H1 (cell line): ENCODE measurements around the gene CLDN7. TPM values are rescaled to one million over a fixed set of nuclear protein-coding genes. Genes with fewer than 3 reads are reported as not detected.

ENCODE experiments used
- CTCF ChIA-PET: fragments of 300-600 bp; sonication (Branson Sonifier 250); formaldehyde crosslinking; loops from one replicate; lab custom pipeline; 2021; ENCODE audit not compliant: partially characterized antibody; lab: Charles Lee
- POLR2A ChIA-PET: fragments of 300-600 bp; sonication (Branson Sonifier 250); formaldehyde crosslinking; loops from one replicate; lab custom pipeline; 2021; ENCODE audit warnings: inconsistent platforms; ENCODE audit not compliant: partially characterized antibody; lab: Charles Lee
- DNase-seq, 2 experiments: peaks; one replicate each; pipeline versions ENCODE4 v3.0.0 to v3.0.0-alpha.2; 2010 to 2022; ENCODE audit warnings: low spot score in 2 of 2, low read depth in 1 of 2, mixed read lengths in 1 of 2
- FAIRE-seq: peaks from 2 replicates; lab custom pipeline; 2011; peaks lifted over from hg19 to GRCh38; lab: Jason Lieb, UNC
- H2AFZ ChIP-seq: 2 replicates; pipeline ENCODE4 v1.8.1; 2012; ENCODE audit warnings: low read length, inconsistent platforms
- H2AK5ac ChIP-seq: 2 replicates; pipeline ENCODE4 v1.6.1; 2013; ENCODE audit warnings: low read depth, low read length
- H2BK120ac ChIP-seq: replicated peaks from 2 replicates; pipeline ENCODE3; 2013; ENCODE audit warnings: low read depth, low read length, inconsistent platforms
- H2BK12ac ChIP-seq: 2 replicates; pipeline ENCODE4 v1.6.1; 2013; ENCODE audit warnings: low read depth, low read length
- H2BK15ac ChIP-seq: 2 replicates; pipeline ENCODE4 v1.6.1; 2013; ENCODE audit warnings: low read length
- H2BK20ac ChIP-seq: 2 replicates; pipeline ENCODE4 v1.6.1; 2013; ENCODE audit warnings: low read length
- H2BK5ac ChIP-seq: 2 replicates; pipeline ENCODE4 v1.6.1; 2013; ENCODE audit warnings: low read depth, low read length
- H3K14ac ChIP-seq: 2 replicates; pipeline ENCODE4 v1.6.1; 2013; ENCODE audit warnings: inconsistent platforms; ENCODE audit not compliant: insufficient read length
- H3K18ac ChIP-seq: 2 replicates; pipeline ENCODE4 v1.6.1; 2013; ENCODE audit warnings: low read length; ENCODE audit errors: extremely low read depth
- H3K23ac ChIP-seq: 2 replicates; pipeline ENCODE4 v1.6.1; 2013; ENCODE audit warnings: inconsistent platforms; ENCODE audit not compliant: insufficient read length
- H3K23me2 ChIP-seq: 2 replicates; pipeline ENCODE4 v1.6.1; 2013; ENCODE audit warnings: low read depth, low read length
- H3K27ac ChIP-seq: 2 replicates; pipeline ENCODE4 v1.6.1; 2011; ENCODE audit warnings: low read depth, low read length, inconsistent platforms
- H3K27me3 ChIP-seq, 4 experiments: replicated peaks in 1 of 4; 1 replicate in 1 of 4; 2 replicates in 3 of 4; pipeline versions ENCODE4 v1.6.1 to v1.8.1; 2011 to 2013; ENCODE audit warnings: low read length in 3 of 4, mild to moderate bottlenecking in 3 of 4, inconsistent platforms in 2 of 4, mixed read lengths in 2 of 4, moderate library complexity in 1 of 4; ENCODE audit not compliant: control insufficient read depth in 3 of 4, insufficient read depth in 3 of 4; ENCODE audit errors: extremely low read depth in 1 of 4
- H3K36me3 ChIP-seq, 4 experiments: 2 replicates each; pipeline versions ENCODE4 v1.6.1 to v1.8.1; 2011 to 2013; ENCODE audit warnings: mild to moderate bottlenecking in 4 of 4, low read length in 3 of 4, moderate library complexity in 2 of 4, control low read depth in 1 of 4, inconsistent platforms in 1 of 4; ENCODE audit not compliant: insufficient read depth in 4 of 4, control insufficient read depth in 2 of 4
- H3K4ac ChIP-seq: replicated peaks from 2 replicates; pipeline ENCODE3; 2013; ENCODE audit warnings: low read length, low read depth, mixed read lengths, inconsistent platforms; ENCODE audit not compliant: insufficient read length
- H3K4me1 ChIP-seq, 4 experiments: replicated peaks in 1 of 4; 1 replicate in 1 of 4; 2 replicates in 3 of 4; pipeline versions ENCODE4 v1.6.1 to v1.8.1; 2011 to 2013; ENCODE audit warnings: low read length in 3 of 4, inconsistent platforms in 2 of 4, mixed read lengths in 1 of 4; ENCODE audit not compliant: insufficient read depth in 4 of 4, control insufficient read depth in 3 of 4
- H3K4me2 ChIP-seq, 2 experiments: 2 replicates each; pipeline versions ENCODE4 v1.6.1 to v1.8.1; 2011 to 2013; ENCODE audit warnings: low read depth in 2 of 2, low read length in 2 of 2, control low read depth in 1 of 2, inconsistent platforms in 1 of 2, mild to moderate bottlenecking in 1 of 2; ENCODE audit not compliant: insufficient read depth in 1 of 2
- H3K4me3 ChIP-seq, 4 experiments: fragments of 200-600, 300-600 bp in 1 of 4; sonication (generic), shearing (Covaris generic), sonication (Bioruptor Twin) in 1 of 4; 2 replicates each; pipeline versions ENCODE4 v1.5.1 to v1.8.1; 2011 to 2016; ENCODE audit warnings: low read length in 4 of 4, low read depth in 3 of 4, control low read depth in 2 of 4, inconsistent platforms in 2 of 4, mild to moderate bottlenecking in 2 of 4, mixed read lengths in 1 of 4, moderate library complexity in 1 of 4; ENCODE audit not compliant: insufficient read depth in 2 of 4; ENCODE audit errors: extremely low read depth in 1 of 4
- H3K56ac ChIP-seq: replicated peaks from 2 replicates; pipeline ENCODE3; 2013; ENCODE audit warnings: low read depth, mild to moderate bottlenecking, mixed read lengths, low read length, inconsistent platforms; ENCODE audit not compliant: insufficient read length
- H3K79me1 ChIP-seq: 2 replicates; pipeline ENCODE4 v1.6.1; 2013; ENCODE audit warnings: low read depth, low read length, control low read depth
- H3K79me2 ChIP-seq, 2 experiments: 2 replicates each; pipeline versions ENCODE4 v1.6.1 to v1.8.1; 2012 to 2013; ENCODE audit warnings: low read length in 2 of 2, mild to moderate bottlenecking in 2 of 2, inconsistent platforms in 1 of 2; ENCODE audit not compliant: insufficient read depth in 2 of 2, control insufficient read depth in 1 of 2
- H3K9ac ChIP-seq, 4 experiments: replicated peaks in 1 of 4; 1 replicate in 1 of 4; 2 replicates in 3 of 4; pipeline versions ENCODE4 v1.6.1 to v1.8.1; 2011 to 2013; ENCODE audit warnings: low read depth in 3 of 4, low read length in 3 of 4, control low read depth in 2 of 4, mild to moderate bottlenecking in 2 of 4, moderate library complexity in 2 of 4, inconsistent platforms in 1 of 4; ENCODE audit errors: extremely low read depth in 1 of 4
- H3K9me3 ChIP-seq, 2 experiments: 2 replicates each; pipeline versions ENCODE4 v1.6.1 to v1.8.1; 2012 to 2013; ENCODE audit warnings: mild to moderate bottlenecking in 2 of 2, moderate library complexity in 2 of 2, control low read depth in 1 of 2, inconsistent platforms in 1 of 2, low read depth in 1 of 2, low read length in 1 of 2, mixed read lengths in 1 of 2; ENCODE audit not compliant: insufficient read depth in 2 of 2
- H4K20me1 ChIP-seq, 2 experiments: replicated peaks in 1 of 2; 2 replicates each; pipeline versions ENCODE3 to v1.8.1; 2011 to 2013; ENCODE audit warnings: inconsistent platforms in 2 of 2, low read length in 2 of 2, mild to moderate bottlenecking in 1 of 2; ENCODE audit not compliant: insufficient read depth in 2 of 2, control insufficient read depth in 1 of 2
- H4K5ac ChIP-seq: 2 replicates; pipeline ENCODE4 v1.6.1; 2013; ENCODE audit warnings: low read length, low read depth, mixed read lengths, inconsistent platforms; ENCODE audit not compliant: insufficient read length
- H4K8ac ChIP-seq: 2 replicates; pipeline ENCODE4 v1.8.0; 2013; ENCODE audit warnings: mild to moderate bottlenecking, moderate library complexity, low read length, inconsistent platforms; ENCODE audit not compliant: insufficient read depth; ENCODE audit errors: extremely low read depth
- H4K91ac ChIP-seq: replicated peaks from 2 replicates; pipeline ENCODE3; 2013; ENCODE audit warnings: low read length, mixed read lengths, inconsistent platforms; ENCODE audit not compliant: insufficient read length
- ASH2L ChIP-seq: fragments of 200-600, 300-600 bp; sonication (generic); IDR thresholded peaks from one replicate; pipeline ENCODE4 v1.7.1; 2017; ENCODE audit warnings: low read length
- CREB1 ChIP-seq: IDR thresholded peaks from 2 replicates; pipeline ENCODE4 v1.6.1; 2012; ENCODE audit warnings: inconsistent platforms
- EP300 ChIP-seq, 2 experiments: IDR thresholded peaks; 1 replicate in 1 of 2; 2 replicates in 1 of 2; pipeline ENCODE4 v1.6.1; 2011 to 2012; ENCODE audit warnings: low read depth in 2 of 2, low read length in 2 of 2, mild to moderate bottlenecking in 2 of 2, borderline replicate concordance in 1 of 2, inconsistent platforms in 1 of 2, moderate library complexity in 1 of 2
- MAFK ChIP-seq: IDR thresholded peaks from 2 replicates; pipeline ENCODE4 v1.6.1; 2012; ENCODE audit warnings: low read depth, mild to moderate bottlenecking, improper control_type of control experiment, low read length
- RAD21 ChIP-seq, 2 experiments: IDR thresholded peaks in 1 of 2; conservative IDR thresholded peaks in 1 of 2; 2 replicates each; pipeline ENCODE4 v1.6.1; 2011; ENCODE audit warnings: low read depth in 2 of 2, low read length in 2 of 2, improper control_type of control experiment in 1 of 2, inconsistent platforms in 1 of 2, mild to moderate bottlenecking in 1 of 2, moderate library complexity in 1 of 2
- RBBP5 ChIP-seq: IDR thresholded peaks from 2 replicates; pipeline ENCODE4 v1.7.1; 2012; ENCODE audit warnings: low read depth, mild to moderate bottlenecking, inconsistent platforms, low read length, moderate library complexity, borderline replicate concordance
- TBP ChIP-seq: IDR thresholded peaks from 2 replicates; pipeline ENCODE4 v1.6.1; 2011; ENCODE audit warnings: low read depth, low read length, improper control_type of control experiment
- USF2 ChIP-seq: IDR thresholded peaks from 2 replicates; pipeline ENCODE4 v1.6.1; 2011; ENCODE audit warnings: low read length, improper control_type of control experiment
- WGBS, 2 experiments: shearing (Covaris generic) in 1 of 2; methylation state at CpG; one replicate each; pipeline versions ENCODE4 v1.1.6 to v1.1.7; 2013 to 2015; ENCODE audit warnings: low lambda C conversion rate in 2 of 2, mixed read lengths in 2 of 2, inconsistent platforms in 1 of 2, low coverage in 1 of 2, missing lambda C conversion rate in 1 of 2; ENCODE audit not compliant: insufficient replicate concordance in 2 of 2, insufficient coverage in 1 of 2, insufficient read length in 1 of 2; ENCODE audit errors: extremely low coverage in 1 of 2, missing lambda C conversion rate in 1 of 2; 5-methylcytosine and 5-hydroxymethylcytosine counted together
- polyA plus RNA-seq, 7 experiments: library from polyadenylated mRNA; depleted of rRNA in 3 of 7; stranded (reverse) in 5 of 7; unstranded in 2 of 7; fragments of >200 nt in 5 of 7; fragments of 200-250 nt in 2 of 7; gene quantifications; 1 replicate in 5 of 7; 2 replicates in 1 of 7; 4 replicates in 1 of 7; pipeline versions ENCODE4 v1.2.1 to v1.2.3, GENCODE V29; 2011 to 2013; ENCODE audit warnings: missing spikeins in 2 of 7, mixed read lengths in 2 of 7
- total RNA-seq: library from RNA; stranded (reverse); fragmentation: NEBNext Ultra II Directional; extraction: Animal tissue kit (Norgen Biotek cat#: 25700); gene quantifications from 2 replicates; pipeline ENCODE4 v1.2.1, GENCODE V29; 2021

CLDN7 gene
- total and polyA plus RNA-seq, 2 of the 8 experiments (the other 6 are each of a cell fraction or from before 2014, with no cell fraction given) = 118 to 119 TPM

- Histone ChIP-seq H3K56ac (no peak overlapping the region), H2BK12ac (no peak overlapping the region), H3K9ac (no peak overlapping the region), H4K20me1 (peaks cover 0 to 7% of the 10 kb centered on the region in 2 experiments), H2BK20ac (no peak overlapping the region), H2BK15ac (no peak overlapping the region), H3K4me2 (no peak overlapping the region), H3K14ac (no peak overlapping the region), H3K18ac (no peak overlapping the region), H2BK120ac (no peak overlapping the region), H2AK5ac (no peak overlapping the region), H3K79me2 (no peaks in the 10 kb centered on the region), H2BK5ac (no peak overlapping the region), H3K23me2 (peaks cover 10% of the 10 kb centered on the region), H3K9me3 (no peaks in the 10 kb centered on the region), H4K91ac (no peak overlapping the region), H3K79me1 (no peaks in the 10 kb centered on the region), H3K4me3 (no peak overlapping the region), H2AFZ (no peak overlapping the region), H3K4ac (no peak overlapping the region), H3K36me3 (peaks cover 0 to 6% (median 3%) of the 10 kb centered on the region in 4 experiments; a peak in 3 of 8 replicates), H3K4me1 (peaks cover 0 to 13% (median 8%) of the 10 kb centered on the region in 4 experiments; a peak in 6 of 7 replicates), H3K27ac (no peak overlapping the region), H3K23ac (no peak overlapping the region), H4K5ac (no peak overlapping the region), H4K8ac (no peak overlapping the region), H3K27me3 (peaks cover 0 to 13% (median 7%) of the 10 kb centered on the region in 4 experiments; a peak in 6 of 7 replicates)
- CTCF ChIA-PET = interaction anchor here (0.6 to 3.7 kb wide), 8 partner anchors 11 to 535 kb away, joined by 3 to 17 read pairs (median 4); no protein-coding TSS in a partner anchor
- DNase-seq (no peak), FAIRE-seq (no peak)
- POLR2A ChIA-PET = interaction anchor here (0.6 to 4.0 kb wide), 13 partner anchors 8 to 58 kb away, joined by 3 to 22 read pairs (median 7); partner anchors contain the start of genes ACAP1, DVL2 and GPS2
- WGBS, 2 experiments = 94% methylated on average over 12 of the region's 12 CpGs; no CpG with 5 or more reads in 1 of the 2 experiments
- TF ChIP-seq ASH2L = no peak
- TF ChIP-seq CREB1 = no peak
- no peak for TF ChIP-seq TBP
- no peak for TF ChIP-seq RBBP5
- TF ChIP-seq RAD21 (IDR thresholded peaks at IDR 0.05 in 1 of 2, conservative IDR thresholded peaks at IDR 0.05 in 1 of 2; ENCODE audit: low read depth in 2 of 2, low read length in 2 of 2) = no peak
- no peak for TF ChIP-seq MAFK
- TF ChIP-seq USF2 = no peak
- no peak for TF ChIP-seq EP300 (IDR thresholded peaks at IDR 0.05; ENCODE audit: borderline replicate concordance in 1 of 2, low read depth in 2 of 2, low read length in 2 of 2)
Observed at GRCh38 chr17:7285679-7286078, 23.4 kb upstream of the CLDN7 start.
